Activated CD8-positive, alpha-beta T cell treated with anti-CD3 and anti-CD28 coated beads, Interleukin-2, amount 10 ng/mL, durations not matched to agents 7 days and 5 days (primary cell): ENCODE results near the gene TPRN. TPM values are rescaled to one million over a fixed set of nuclear protein-coding genes. Genes with fewer than 3 reads are reported as not detected.

ENCODE experiments used
- ATAC-seq: fragments of 150-1000 bp; cut with Tn5 transposase; one replicate; pipeline ENCODE4 v1.10.0; 2021; ENCODE audit warnings: moderate library complexity
- CTCF ChIA-PET: fragments of 350-600 bp; sonication (Branson Sonifier 250); formaldehyde crosslinking; loops from one replicate; lab custom pipeline; 2021; ENCODE audit warnings: antibody characterized with exemption; lab: Charles Lee
- POLR2A ChIA-PET: fragments of 350-600 bp; sonication (Branson Sonifier 250); formaldehyde crosslinking; loops from one replicate; lab custom pipeline; 2021; ENCODE audit warnings: antibody characterized with exemption; lab: Charles Lee
- DNase-seq: peaks from one replicate; pipeline ENCODE4 v3.0.0-alpha.2; 2020
- H3K27ac Mint-ChIP-seq: one replicate; pipeline ENCODE4 v1.8.0; 2021; ENCODE audit warnings: mild to moderate bottlenecking, mixed read lengths
- H3K27me3 Mint-ChIP-seq: one replicate; pipeline ENCODE4 v1.8.0; 2021; ENCODE audit warnings: low read depth, mixed read lengths
- H3K36me3 Mint-ChIP-seq: one replicate; pipeline ENCODE4 v1.8.0; 2021; ENCODE audit warnings: low read depth, mixed read lengths
- H3K4me1 Mint-ChIP-seq: one replicate; pipeline ENCODE4 v1.8.0; 2021; ENCODE audit warnings: low read depth, mixed read lengths
- H3K4me3 Mint-ChIP-seq: one replicate; pipeline ENCODE4 v1.8.0; 2021; ENCODE audit warnings: mild to moderate bottlenecking, mixed read lengths
- H3K9me3 Mint-ChIP-seq: one replicate; pipeline ENCODE4 v1.8.0; 2022; ENCODE audit warnings: mixed read lengths; ENCODE audit not compliant: insufficient read depth
- total RNA-seq, 2 experiments: library from RNA; stranded (reverse); gene quantifications; one replicate each; pipeline ENCODE4 v1.2.3, GENCODE V29; 2021

The TPRN gene
- total RNA-seq, 2 experiments from 2014 or later: 10.9 to 12.0 TPM

GRCh38 chr9:137166380-137167229 is 33.9 kb downstream of the TPRN start:
- ChIA-PET POLR2A (no interaction called here), CTCF (no interaction called here)
- Mint-ChIP-seq H3K36me3 (no peaks in the 10 kb centered on the region), H3K27ac (no peak overlapping the region), H3K27me3 (peaks cover 35% of the 10 kb centered on the region), H3K9me3 (no peaks in the 10 kb centered on the region), H3K4me1 (peaks cover 5% of the 10 kb centered on the region), H3K4me3 (no peak overlapping the region)
- DNase-seq: no peak
- ATAC-seq: no peak

DNA sequence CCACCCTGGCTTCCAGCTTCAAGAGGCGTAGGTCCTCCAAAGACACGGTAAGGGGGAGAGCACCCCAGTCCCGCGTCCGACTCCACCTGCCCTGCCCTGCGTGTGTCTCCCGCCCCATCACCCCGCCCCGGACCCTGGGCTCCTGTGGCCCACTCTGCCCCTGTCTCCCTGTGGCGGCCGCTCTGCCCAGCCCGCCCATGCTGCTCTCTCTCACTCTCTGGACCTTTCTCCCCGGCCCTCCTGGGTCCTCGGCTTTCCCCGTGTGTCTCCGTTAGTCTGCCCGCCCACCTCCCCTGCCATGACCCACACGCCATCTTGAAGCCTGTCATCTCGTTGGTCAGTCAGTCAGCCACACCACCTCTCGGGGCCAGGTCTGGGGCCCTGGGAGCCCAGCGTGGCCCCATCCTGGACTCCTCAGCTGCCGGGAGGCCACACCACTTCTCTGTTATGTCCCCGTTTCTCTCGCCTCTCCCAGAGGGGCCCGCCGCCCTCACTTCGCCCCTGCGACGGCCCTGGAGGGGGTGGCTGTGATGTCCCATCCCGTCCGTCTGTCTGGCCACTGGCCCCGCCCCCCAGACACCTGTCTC is 35.2 kb downstream of the TPRN start:
- Mint-ChIP-seq H3K27ac (no peak overlapping the region), H3K4me1 (peaks cover 5% of the 10 kb centered on the region), H3K9me3 (no peaks in the 10 kb centered on the region), H3K27me3 (peaks cover 27% of the 10 kb centered on the region), H3K36me3 (no peaks in the 10 kb centered on the region), H3K4me3 (no peak overlapping the region)
- no peak for ATAC-seq
- CTCF ChIA-PET: no interaction called here
- POLR2A ChIA-PET: no interaction called here
- DNase-seq: no peak

DNA sequence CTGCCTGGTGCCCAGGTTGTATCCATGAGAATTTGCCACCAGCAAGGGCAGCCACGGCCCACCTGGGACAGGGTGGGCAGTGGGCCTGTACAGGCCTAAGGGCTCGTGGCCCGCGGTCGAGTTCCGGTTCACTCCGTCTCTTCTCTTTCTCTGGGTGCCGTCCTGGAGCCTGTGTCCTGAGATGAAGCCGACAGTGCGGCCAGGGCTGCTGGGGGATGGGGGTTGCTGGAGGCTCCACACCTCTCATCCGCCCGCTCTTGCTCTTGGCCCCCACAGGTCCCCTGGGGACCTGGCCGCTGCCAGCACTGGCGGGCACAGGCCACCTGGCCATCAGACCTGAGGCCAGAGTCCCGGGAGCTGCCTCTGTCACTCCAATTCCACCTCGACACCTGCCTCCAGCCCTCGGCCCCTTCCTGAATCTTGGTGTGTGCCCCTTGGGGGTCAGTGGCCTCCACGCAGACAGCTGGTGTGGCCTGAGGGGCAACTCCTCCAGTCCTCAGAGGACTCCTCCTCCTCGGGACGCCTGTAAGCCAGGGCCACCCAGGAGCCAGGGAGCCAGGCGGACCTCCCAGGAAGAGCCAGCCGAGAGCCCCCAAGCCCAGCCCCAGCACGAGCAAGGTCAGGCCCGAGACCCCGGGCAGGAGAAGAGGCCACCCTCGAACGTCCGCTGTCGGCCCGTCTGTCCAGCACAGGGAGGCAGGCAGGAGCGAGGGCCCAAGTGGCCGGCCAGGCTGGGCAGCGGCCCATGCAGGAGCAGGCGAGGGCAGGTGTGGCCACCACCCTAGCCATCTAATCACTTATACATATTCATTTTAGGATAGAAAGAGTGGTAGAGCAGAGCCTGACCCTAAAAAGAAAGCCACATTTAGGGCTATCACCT is 35.9 kb downstream of the TPRN start:
- no peak overlapping the region for H3K27ac Mint-ChIP-seq
- H3K9me3 Mint-ChIP-seq: no peaks in the 10 kb centered on the region
- CTCF ChIA-PET: no interaction called here
- H3K36me3 Mint-ChIP-seq: no peaks in the 10 kb centered on the region
- ATAC-seq (no peak), DNase-seq (no peak)
- H3K27me3 Mint-ChIP-seq: peaks cover 26% of the 10 kb centered on the region
- H3K4me3 Mint-ChIP-seq: no peak overlapping the region
- POLR2A ChIA-PET: no interaction called here
- H3K4me1 Mint-ChIP-seq: peaks cover 5% of the 10 kb centered on the region

DNA sequence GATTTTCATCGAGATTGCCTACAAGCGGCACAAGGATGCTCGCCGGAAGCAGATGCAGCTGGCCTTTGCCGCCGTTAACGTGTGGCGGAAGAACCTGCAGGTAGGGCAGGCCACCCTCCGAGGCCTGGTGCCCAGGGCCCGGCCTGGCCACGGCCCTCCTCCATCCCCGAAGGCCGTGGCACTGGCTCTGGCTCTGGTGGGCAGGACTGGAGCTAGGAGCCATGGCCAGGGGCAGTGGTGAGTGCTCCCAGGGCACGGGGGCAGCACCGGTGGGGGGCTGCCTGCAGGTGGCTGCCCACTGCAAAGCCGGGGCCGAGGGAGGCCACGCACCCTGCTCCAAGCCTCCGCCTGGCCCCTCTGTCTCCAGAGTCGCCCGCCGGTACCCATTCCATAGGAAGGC is 36.7 kb downstream of the TPRN start:
- DNase-seq: no peak
- H3K27me3 Mint-ChIP-seq: peaks cover 28% of the 10 kb centered on the region
- CTCF ChIA-PET: no interaction called here
- no peak overlapping the region for H3K27ac Mint-ChIP-seq
- no peaks in the 10 kb centered on the region for H3K9me3 Mint-ChIP-seq
- no peaks in the 10 kb centered on the region for H3K36me3 Mint-ChIP-seq
- POLR2A ChIA-PET: interaction anchor here (1.6 kb wide), 1 partner anchor 77 kb away, joined by 3 read pairs; the partner anchor contains the start of gene TUBB4B
- H3K4me1 Mint-ChIP-seq: peaks cover 9% of the 10 kb centered on the region
- H3K4me3 Mint-ChIP-seq: no peak overlapping the region
- no peak for ATAC-seq

- DNase-seq (no peak), ATAC-seq (no peak)
- no peaks in the 10 kb centered on the region for H3K36me3 Mint-ChIP-seq
- H3K9me3 Mint-ChIP-seq: no peaks in the 10 kb centered on the region
- H3K4me3 Mint-ChIP-seq: no peak overlapping the region
- H3K4me1 Mint-ChIP-seq: peaks cover 10% of the 10 kb centered on the region
- peaks cover 25% of the 10 kb centered on the region for H3K27me3 Mint-ChIP-seq
- ChIA-PET POLR2A (interaction anchor here (1.6 kb wide), 1 partner anchor 77 kb away, joined by 3 read pairs; the partner anchor contains the start of gene TUBB4B), CTCF (no interaction called here)
- no peak overlapping the region for H3K27ac Mint-ChIP-seq
These were observed 37.2 kb downstream of the TPRN start for GRCh38 chr9:137163365-137163715.

- ATAC-seq (no peak), DNase-seq (no peak)
- CTCF ChIA-PET: interaction anchor here (0.7 kb wide), 1 partner anchor 14 kb away, joined by 3 read pairs; no protein-coding TSS in a partner anchor
- no peaks in the 10 kb centered on the region for H3K36me3 Mint-ChIP-seq
- peaks cover 31% of the 10 kb centered on the region for H3K27me3 Mint-ChIP-seq
- H3K9me3 Mint-ChIP-seq: no peaks in the 10 kb centered on the region
- H3K4me1 Mint-ChIP-seq: peaks cover 16% of the 10 kb centered on the region
- no peak overlapping the region for H3K27ac Mint-ChIP-seq
- no peak overlapping the region for H3K4me3 Mint-ChIP-seq
- POLR2A ChIA-PET: interaction anchor here (1.6 kb wide), 1 partner anchor 78 kb away, joined by 3 read pairs; the partner anchor contains the start of gene TUBB4B
These were observed 37.8 kb downstream of the TPRN start for GRCh38 chr9:137162505-137163364.

DNA sequence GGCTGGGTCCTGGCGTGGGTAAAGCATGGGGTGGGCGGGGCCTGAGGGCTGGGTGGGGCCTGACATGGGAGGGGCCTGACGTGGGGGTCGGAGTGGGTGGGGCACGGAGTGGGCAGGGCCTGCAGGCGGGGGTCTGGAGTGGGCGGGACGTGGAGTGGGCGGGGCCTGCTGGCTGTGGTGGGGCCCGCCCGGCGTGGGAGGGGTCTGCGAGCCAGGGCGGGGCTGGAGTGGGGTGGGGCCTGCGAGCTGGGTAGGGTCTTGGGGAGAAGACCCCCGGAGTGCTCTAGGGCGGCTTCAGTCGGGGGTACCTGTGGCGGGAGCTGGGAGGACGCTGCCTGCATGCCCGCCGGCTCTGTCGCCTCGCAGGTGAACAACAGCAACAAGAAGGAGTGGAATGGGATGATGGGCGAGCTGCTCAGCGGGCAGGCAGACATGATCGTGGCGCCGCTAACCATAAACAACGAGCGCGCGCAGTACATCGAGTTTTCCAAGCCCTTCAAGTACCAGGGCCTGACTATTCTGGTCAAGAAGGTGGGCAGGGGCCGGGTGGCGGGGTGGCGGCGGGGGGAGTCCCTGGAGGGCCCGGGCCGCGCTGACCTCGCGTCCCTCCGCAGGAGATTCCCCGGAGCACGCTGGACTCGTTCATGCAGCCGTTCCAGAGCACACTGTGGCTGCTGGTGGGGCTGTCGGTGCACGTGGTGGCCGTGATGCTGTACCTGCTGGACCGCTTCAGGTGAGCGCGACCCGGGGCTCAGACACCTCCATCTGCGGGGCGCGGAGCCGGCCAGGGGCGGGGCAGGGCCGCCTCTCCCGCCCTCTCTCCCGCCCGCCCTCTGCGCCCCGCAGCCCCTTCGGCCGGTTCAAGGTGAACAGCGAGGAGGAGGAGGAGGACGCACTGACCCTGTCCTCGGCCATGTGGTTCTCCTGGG is 38.7 kb downstream of the TPRN start:
- ATAC-seq: no peak
- H3K4me3 Mint-ChIP-seq: no peak overlapping the region
- no peak for DNase-seq
- H3K36me3 Mint-ChIP-seq: no peaks in the 10 kb centered on the region
- H3K4me1 Mint-ChIP-seq: peaks cover 22% of the 10 kb centered on the region
- H3K27me3 Mint-ChIP-seq: peaks cover 30% of the 10 kb centered on the region
- no peak overlapping the region for H3K27ac Mint-ChIP-seq
- no peaks in the 10 kb centered on the region for H3K9me3 Mint-ChIP-seq
- ChIA-PET CTCF (no interaction called here), POLR2A (no interaction called here)

DNA sequence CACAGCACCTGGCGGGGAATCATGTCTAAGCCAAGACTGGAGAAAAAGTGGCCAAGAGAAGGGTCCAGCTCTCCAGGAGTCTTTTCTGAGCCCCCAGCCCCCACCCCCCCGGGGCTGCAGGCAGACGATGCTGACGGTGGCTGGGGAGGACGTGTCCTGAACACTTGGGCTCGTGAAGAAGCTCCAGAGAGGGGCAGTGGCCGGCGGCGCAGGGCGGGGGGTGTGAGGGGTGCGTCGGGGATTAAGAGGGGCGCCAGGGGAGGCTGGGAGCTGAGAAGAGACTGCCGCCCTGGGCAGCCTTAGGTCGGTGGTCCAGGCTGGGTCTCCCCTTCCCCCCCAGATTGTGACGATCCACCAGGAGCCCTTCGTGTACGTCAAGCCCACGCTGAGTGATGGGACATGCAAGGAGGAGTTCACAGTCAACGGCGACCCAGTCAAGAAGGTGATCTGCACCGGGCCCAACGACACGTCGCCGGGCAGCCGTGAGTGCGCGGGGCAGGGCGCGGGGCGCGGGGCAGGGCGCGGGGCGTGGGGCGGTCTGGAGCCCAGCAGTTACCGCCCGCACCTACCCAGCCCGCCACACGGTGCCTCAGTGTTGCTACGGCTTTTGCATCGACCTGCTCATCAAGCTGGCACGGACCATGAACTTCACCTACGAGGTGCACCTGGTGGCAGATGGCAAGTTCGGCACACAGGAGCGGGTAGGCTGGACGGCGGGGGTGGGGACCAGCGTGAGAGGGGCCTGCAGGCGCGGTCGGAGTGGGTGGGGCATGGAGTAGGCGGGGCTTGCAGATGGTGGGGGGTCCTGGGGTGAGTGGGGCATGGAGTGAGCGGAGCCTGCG is 39.6 kb downstream of the TPRN start:
- ChIA-PET POLR2A (no interaction called here), CTCF (no interaction called here)
- ATAC-seq (no peak), DNase-seq (no peak)
- Mint-ChIP-seq H3K27ac (no peak overlapping the region), H3K9me3 (no peaks in the 10 kb centered on the region), H3K4me3 (no peak overlapping the region), H3K27me3 (peaks cover 30% of the 10 kb centered on the region), H3K36me3 (no peaks in the 10 kb centered on the region), H3K4me1 (peaks cover 26% of the 10 kb centered on the region)

- DNase-seq (no peak), ATAC-seq (no peak)
- Mint-ChIP-seq H3K27me3 (peaks cover 35% of the 10 kb centered on the region), H3K36me3 (no peaks in the 10 kb centered on the region), H3K9me3 (no peaks in the 10 kb centered on the region), H3K4me1 (peaks cover 26% of the 10 kb centered on the region), H3K4me3 (no peak overlapping the region), H3K27ac (no peak overlapping the region)
- ChIA-PET CTCF (no interaction called here), POLR2A (no interaction called here)
These were observed 40.5 kb downstream of the TPRN start for GRCh38 chr9:137160054-137160425.
